VCaP (cell line): ENCODE results near the gene ASAP2.

Source experiments
- H3K27ac ChIP-seq: fragments of 450-650 bp; 2 replicates; pipeline ENCODE4 v1.5.1; 2017
- TF ChIP-seq, protein P1 (sequence below): fragments of 450-650 bp; conservative IDR thresholded peaks from 2 replicates; pipeline ENCODE4 v1.5.1; 2017; ENCODE audit warnings: mild to moderate bottlenecking, moderate library complexity

Gene ASAP2

DNA sequence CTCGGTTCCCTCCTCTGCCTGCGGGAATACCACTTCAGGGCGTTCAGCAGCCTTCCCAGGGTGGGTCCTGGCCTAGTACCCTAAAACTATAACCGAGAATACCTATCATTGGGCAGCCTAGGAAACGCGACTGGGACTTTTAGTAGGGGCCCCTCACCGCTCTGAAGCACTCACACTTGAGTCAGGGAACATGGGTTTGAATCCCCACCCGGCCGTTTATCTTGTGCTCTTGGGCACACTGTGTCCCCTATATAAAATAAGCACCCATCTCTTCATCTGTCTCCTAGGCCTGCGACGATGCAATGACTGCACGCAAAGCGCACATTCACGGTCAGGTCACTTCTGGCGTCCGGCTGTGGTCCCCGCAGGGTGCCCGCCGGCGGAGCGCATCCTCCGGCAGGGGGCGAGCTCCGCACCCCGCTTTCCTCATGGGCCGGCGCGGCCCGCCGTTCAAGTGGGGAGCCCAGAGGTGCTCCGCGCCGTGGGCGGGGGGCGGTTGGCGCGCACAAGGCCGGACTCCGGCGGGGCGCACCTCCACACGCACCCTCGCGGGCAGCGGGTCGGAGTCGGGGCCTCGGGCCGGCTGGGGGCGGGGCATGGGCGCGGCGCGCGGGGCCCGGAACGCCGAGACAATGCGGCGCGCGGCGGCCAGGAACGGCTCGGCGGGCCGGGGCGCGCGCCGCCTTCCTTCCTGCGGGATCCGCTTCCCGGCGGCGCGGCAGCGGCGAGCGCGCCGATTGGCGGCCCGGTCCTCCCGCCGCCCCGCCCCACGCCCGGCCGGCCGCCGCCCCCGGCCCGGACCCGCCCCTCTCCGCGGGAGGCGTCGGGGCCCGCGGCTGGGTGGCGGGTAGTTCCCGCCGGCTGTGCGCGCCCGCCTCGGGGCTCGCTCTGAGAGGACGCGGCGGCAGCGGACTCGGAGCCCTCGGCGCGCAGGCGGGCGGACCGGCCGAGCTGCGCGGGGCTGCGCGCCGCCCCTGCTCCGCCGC lies at the start of gene ASAP2:
ASAP2 (plus strand) TSS at position 850 of the 986 bp plus-strand sequence. CDS start 293 bp downstream, outside the sequence.
- TF ChIP-seq, protein P1, sequence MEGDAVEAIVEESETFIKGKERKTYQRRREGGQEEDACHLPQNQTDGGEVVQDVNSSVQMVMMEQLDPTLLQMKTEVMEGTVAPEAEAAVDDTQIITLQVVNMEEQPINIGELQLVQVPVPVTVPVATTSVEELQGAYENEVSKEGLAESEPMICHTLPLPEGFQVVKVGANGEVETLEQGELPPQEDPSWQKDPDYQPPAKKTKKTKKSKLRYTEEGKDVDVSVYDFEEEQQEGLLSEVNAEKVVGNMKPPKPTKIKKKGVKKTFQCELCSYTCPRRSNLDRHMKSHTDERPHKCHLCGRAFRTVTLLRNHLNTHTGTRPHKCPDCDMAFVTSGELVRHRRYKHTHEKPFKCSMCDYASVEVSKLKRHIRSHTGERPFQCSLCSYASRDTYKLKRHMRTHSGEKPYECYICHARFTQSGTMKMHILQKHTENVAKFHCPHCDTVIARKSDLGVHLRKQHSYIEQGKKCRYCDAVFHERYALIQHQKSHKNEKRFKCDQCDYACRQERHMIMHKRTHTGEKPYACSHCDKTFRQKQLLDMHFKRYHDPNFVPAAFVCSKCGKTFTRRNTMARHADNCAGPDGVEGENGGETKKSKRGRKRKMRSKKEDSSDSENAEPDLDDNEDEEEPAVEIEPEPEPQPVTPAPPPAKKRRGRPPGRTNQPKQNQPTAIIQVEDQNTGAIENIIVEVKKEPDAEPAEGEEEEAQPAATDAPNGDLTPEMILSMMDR, result peak; percentile 80
- peak within 1 kb of the TSS; percentile 94 for H3K27ac ChIP-seq

DNA sequence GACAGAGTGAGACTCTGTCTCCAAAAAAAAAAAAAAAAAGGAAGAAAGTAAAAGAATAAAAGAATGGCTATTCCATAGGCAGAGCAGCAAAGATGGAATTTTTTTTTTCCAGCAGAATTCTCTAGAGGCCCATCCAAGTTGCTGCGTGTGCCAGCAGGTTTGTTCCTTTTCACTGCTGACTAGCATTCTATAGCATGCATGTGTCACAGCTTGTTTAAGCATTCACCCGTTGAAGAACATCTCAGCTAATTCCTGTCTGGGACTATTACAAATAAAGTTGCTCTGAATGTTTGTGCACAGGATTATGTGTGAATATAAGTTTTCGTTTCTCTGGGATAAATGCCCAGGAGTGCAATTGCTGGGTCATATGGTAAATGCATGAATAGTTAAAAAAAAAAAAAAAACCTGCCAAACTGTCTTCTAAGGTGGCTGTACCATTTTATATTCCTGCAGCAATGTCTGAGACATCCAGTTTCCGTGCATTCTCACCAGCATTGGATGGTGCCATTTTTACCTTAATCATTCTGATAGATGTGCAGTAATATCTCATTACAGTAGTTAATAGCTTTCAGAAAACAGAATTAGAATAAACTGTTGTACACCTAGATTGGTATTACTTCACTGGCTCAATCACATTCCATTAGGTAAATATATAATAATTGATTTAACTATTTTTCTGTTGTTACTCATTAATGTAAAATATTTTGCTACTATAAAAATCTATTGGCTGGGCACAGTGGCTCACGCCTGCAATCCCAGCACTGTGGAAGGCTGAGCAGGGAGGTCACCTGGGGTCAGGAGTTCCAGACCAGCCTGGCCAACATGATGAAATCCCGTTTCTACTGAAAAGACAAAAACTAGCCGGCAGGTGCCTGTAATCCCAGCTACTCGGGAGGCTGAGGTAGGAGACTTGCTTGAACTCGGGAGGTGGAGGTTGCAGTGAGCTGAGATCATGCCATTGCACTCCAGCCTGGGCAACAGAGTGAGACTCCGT lies 47.5 kb upstream of the ASAP2 start:
- no peak overlapping the region for H3K27ac ChIP-seq
- TF ChIP-seq, protein P1, result no peak

- TF ChIP-seq, protein P1, result no peak
- no peak overlapping the region for H3K27ac ChIP-seq
These were observed 45.9 kb upstream of the ASAP2 start for GRCh38 chr2:9160732-9161131.

GRCh38 chr2:9162841-9163240 lies 43.8 kb upstream of the ASAP2 start:
- TF ChIP-seq, protein P1, result no peak

DNA sequence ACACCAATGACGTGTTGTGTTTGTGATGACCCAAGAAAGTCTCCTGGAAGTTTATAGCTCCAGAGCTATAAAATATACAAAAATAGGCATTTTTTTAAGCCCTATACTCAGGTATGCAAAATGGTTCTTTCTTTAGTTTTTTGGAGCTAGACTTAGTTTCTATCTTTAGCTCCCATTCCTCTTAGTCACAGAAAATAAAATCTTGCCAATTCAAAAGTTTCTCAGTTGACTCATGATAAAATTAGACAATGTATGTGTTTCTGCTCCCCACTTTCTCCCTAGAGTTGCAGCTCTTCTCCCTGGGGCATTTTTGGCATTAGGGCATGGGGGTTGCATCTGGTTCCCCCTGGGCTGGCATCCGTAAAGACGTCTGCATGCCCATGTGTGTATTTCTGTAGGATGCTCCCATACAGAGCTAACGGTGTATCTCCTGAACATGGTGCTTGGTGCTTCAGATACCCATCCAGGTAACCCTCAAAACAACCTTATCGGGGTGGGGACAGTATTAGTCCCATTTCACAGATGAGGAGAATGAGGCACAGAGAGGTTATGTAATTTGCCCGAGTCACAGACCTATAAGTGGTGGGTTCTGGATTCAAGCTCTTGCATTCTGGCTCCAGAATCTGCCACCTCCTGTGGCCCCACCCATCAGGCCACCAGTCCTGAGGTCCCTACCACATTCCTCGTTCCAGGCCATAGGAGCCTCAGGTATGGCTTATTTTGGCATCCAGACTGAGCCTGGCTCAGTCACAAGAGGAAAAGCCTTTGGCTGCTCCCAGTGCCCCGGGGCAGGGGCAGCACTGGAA lies 43.1 kb upstream of the ASAP2 start:
- no peak overlapping the region for H3K27ac ChIP-seq
- TF ChIP-seq, protein P1, result no peak

More at GRCh38 chr2:9162841-9163240, 43.8 kb upstream of the ASAP2 start:
- no peak overlapping the region for H3K27ac ChIP-seq

DNA sequence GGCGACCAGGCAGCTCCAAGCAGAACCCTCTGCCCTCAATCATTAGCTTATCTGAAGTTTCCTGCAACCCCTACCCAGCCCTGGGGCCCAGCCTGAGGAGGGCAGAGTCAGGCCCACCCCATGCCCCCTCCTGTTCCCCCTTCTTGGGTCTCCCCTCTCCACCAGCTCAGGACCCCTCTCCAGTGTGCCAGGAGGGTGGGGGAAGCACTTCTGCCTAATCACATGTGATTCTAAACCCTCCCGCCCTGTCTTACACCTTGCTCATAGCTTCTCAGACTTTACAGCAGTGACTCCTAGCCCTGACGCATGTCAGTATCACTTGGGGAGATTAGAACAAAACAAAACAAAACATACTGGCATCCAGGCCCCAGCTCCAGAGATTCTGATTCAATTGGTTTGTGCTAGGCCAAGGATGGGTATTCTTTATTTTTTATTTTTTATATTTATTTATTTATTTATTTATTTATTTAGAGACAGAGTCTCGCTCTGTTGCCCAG lies 42.5 kb upstream of the ASAP2 start:
- TF ChIP-seq, protein P1, result no peak
- H3K27ac ChIP-seq, result no peak overlapping the region
